Stimulated activated CD4-positive, alpha-beta T cell treated with anti-CD3 and anti-CD28 coated beads, TNF-alpha, amount 100 ng/mL, for 24 hours (primary cell): ENCODE measurements around the gene HADHB.
A peak's percentile ranks its signal among the peaks of the same experiment; 100 is the strongest.
"Not testable (repeated sequence)": the region's sequence is repeated elsewhere in the genome, so short reads cannot be mapped to it uniquely, and the experiment has no call there.

Experiments used
- DNase-seq, 3 experiments: peaks; one replicate each; pipeline ENCODE4 v3.0.0-alpha.2; 2020; ENCODE audit warnings: low read depth in 3 of 3

HADHB gene

DNA sequence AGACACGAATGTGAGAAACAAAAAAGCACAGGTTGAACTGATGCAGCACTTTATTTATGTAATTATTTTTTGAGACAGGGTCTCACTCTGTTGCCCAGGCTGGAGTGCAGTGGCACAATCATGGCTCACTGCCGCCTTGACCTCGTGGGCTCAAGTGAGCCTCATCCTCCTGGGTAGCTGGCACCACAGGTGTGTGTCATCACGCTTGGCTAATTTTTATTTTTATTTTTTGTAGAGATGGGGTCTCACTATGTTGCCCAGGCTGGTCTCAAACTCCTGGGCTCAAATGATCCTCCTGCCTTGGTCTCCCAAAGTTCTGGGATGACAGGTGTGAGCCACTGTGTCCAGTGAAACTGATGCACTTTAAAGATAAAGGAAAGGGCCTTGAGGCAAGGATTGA lies 84.3 kb downstream of the HADHB start:
- not testable (repeated sequence) for DNase-seq

GRCh38 chr2:26330114-26330549 lies 85.4 kb downstream of the HADHB start:
- peak; percentile 62 to 83 (median 62) for DNase-seq

- no peak for DNase-seq
Observed at GRCh38 chr2:26330604-26331003, 85.9 kb downstream of the HADHB start.

- not testable (repeated sequence) for DNase-seq
Observed at GRCh38 chr2:26331321-26331720, 86.6 kb downstream of the HADHB start.

- no peak for DNase-seq
Observed at GRCh38 chr2:26333293-26333692, 88.6 kb downstream of the HADHB start.

GRCh38 chr2:26335231-26335630 lies 90.5 kb downstream of the HADHB start:
- DNase-seq = no peak

DNA sequence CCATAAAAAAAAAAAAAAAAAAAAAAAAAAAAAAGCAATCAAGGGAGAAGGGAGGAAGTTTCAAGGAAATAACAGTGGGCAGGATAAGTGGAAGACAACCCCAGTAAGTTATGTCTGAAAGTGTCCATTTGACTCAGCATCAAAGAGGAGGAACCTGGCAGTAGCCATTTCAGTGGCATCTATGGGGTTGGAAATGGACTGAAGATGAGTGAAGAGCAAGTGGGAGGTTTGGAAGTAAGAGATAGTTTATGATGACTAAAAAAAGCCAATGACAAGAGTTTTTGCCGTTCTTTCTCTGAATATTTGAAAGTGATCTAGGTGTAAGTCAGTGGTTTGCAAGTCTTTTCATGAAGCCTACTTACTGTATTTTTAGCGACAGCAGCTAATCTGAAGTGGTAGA lies 92.0 kb downstream of the HADHB start:
- DNase-seq = no peak

DNA sequence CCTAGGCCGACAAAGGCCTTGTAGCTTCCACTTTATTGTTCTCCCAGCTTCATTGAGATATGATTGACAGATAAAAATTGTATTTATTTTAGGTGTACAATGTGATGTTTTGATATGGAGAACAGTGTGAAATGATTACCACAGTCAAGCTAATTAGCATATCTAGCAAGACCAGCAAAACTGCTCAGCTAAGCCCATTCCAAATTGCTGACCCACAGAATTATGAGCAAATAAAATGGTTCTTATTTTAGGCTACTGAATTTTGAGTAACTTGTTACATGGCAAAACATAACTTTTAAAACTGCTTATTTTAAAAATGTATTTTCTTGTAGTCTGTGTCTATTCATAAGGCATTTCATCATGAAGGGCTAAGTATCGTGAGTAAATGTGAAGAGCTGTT lies 92.6 kb downstream of the HADHB start:
- DNase-seq = no peak
